ENCODE data around the gene IL10.
"Not testable (repeated sequence)": the region's sequence is repeated elsewhere in the genome, so short reads cannot be mapped to it uniquely, and the experiment has no call there.

The IL10 gene

DNA sequence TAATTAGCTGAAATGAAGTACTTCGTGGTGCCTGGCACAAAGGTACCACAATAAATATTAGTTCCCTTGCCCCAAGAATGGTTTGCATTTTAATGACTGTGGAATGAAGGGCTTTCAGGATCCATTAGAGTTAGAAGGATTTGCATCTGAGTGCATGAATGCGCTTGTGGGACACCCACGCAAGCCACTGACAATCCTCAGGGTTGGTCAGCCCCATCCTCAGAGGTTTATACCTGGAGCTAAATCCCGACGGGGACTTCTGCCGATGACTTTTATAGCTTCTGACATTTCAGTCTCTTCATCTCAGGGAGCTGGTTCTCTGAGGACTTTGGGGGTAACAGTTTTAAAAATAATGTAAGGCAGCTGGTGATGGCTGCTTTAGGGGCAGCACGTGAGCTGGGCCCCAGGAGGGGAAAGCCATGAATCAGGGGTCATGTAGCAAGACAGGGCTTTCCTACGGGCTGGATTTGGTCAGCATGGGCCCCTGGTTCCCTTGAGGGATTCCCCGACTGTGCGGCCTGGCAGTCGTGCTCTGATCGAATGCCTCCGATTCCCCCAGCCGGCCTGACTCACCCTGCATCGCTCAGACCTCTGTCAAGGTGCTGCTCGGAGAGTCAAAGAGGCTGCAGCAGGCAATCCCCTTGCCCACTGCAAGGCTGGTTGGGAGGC is 20.8 kb upstream of the IL10 start:
- no peak for DNase-seq

DNA sequence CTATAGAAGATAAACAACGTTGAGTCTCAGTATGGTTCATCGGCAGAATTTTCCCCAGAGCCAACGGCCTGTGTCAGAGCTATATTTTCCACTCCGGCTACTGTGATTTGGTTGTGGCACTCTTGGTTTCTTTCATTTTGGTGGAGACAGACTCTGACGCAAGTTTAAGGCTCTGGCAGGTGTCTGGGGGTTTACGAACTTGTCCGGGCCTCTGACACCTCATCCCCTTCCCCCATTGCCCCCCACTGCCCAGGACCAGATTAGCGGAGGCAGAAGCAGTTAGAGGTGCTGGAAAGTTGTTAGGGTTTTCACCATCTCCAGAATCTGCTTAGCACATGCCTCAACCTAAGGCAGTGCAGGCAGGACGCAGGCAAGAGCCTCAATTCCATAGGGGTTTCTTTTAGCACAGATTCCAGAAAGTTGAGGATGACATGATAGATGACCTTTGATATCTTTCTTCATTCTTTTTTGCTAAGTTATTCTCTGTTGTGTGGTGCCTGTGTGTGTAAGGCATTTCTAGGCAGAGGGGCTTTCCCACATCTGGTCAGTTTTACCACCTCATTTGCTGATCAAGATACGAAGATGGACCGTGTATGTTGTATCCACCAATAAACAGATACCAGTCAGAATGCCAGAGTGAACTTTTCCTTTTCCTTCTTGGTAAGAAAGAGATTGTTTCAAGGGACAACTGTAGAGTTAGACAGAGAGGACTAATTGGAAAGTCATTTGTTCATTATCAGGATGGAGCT is 18.4 kb upstream of the IL10 start:
- DNase-seq = no peak

DNA sequence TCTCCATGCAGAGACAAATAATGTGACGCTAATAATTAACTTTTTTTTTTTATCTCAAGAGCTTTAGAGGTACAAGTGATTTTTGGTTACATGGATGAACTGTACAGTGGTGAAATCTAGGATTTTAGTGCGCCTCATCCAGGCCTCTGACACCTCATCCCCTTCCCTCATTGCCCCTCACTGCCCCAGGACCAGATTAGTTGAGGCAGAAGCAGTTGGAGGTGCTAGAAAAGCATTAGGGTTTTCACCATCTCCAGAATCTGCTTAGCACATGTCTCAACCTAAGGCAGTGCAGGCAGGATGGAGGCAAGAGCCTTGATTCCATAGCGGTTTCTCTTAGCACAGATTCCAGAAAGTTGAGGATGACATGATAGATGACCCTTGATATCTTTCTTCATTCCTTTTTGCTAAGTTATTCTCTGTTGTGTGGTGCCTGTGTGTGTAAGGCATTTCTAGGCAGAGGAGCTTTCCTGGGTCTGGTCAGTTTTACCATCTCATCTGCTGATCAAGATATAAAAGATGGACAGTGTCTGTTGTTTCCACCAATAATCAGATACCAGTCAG is 16.3 kb upstream of the IL10 start:
- no peak for DNase-seq

DNA sequence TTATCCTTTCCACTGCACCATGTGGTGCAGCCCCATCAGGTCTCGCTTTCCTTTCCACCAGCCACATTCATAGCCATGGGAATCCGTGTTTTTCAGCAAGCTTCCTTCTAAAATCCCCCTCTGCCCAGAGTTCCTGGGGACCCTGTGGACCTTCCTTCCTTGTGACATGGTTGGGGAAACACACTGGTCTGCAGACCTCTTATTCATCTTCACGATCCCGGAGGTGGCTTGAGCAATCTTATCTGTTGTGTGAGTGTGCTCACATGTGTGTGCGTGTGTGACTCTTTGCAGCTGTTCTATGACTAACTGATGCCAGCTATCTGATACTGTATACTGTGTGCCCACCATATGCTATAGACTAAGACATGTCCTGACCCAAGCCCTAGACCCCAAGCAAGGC is 15.6 kb upstream of the IL10 start:
- no peak for DNase-seq

DNA sequence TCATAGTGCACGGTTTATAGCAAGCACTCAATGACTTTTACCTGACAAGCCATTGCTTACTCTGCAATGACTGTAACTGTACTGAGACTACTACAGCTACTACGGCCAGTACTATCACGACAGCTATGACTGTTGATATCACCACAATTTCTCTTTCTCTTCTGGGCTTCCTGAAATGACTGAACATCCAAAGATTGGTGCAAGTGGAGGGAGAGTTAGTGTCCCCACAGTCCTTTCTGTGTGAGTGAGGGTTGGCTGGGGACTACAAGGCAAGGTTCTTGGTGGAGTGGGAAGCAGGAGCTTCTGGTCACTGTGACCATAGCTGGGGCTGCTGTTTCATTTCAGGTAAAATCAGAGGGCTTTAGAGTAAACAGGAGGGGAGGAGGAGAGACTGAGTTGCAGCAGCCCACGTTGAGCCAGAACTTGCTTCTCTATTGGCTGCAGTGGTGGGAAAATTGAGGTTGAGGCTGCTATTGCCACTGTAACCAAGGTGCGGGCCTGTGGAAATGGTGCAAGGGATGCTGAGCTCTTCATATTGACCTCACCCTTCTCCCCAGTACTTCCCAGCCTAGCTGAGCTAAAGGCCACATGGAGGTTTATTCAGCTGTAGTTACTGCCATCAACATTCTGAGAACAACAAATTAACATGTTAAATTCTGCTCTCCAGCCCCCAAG is 14.1 kb upstream of the IL10 start:
- no peak for DNase-seq

DNA sequence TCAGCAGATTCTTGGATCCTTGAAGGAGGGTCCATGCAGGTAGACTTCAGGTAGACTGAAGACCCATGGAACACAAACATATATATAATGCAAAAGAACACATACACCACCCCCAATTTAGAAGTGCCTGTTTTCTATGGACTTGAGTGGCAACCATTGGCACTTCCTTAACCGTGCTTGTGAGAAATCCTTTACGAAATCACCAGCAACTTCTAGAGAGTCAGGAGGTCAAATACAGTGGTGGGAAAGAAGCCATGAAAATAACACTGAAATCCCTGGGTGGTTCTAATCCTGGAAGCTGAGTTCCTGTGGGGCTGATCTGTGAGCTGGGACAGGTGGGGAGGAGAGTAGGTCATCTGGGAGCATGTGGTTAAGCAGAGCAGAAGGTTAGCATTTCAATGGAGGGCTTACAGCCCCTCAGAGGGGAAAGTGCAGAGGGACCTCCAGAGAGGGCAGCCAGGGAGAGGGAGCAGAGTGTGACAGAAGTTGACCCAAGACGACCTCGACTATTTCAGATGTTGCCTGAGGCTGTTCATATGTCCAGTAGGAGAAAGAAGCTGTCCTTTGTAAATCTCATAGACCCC is 13.0 kb upstream of the IL10 start:
- no peak for DNase-seq

DNA sequence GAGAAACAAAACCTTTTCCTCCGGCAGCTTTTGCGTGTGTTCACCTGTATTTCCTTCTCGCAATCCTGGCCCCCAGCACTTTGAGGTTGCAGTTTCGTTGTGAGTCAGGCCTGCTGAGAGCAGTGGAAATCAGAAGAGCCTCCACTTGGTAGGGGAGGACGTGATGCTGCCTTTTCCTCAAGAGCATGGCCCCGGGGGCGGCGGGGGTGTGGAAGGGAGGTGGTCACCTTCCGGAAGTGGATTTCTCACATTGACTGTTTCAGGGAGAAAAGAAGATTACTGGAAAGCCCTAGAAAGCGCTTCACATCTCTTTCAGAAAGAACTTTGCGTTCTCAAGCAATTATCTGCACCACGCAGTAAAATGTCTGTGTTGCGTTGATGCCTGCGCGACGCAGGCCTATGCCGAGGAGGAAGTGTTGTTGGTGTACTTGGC is 12.2 kb upstream of the IL10 start:
- peak; percentile 93 for DNase-seq

DNA sequence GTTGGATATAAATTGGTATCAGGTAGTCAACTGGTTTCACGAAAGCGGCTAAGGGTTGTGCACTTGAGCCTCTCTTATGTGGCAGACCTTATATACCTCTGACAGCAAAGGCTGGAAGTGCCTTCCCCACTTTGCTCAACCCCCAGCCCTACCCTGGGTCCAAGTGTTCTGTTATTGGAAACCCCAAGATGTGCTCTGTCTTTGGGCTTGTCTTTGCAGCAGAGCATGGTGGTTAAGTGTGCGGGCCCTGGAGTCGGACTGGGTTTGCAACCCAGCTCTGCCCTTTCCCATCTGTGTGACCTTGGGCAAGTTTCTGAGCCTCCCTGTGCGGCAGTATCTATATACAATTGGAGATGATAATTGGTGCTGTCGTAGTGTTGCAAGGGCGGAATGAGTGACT is 11.2 kb upstream of the IL10 start:
- no peak for DNase-seq

DNA sequence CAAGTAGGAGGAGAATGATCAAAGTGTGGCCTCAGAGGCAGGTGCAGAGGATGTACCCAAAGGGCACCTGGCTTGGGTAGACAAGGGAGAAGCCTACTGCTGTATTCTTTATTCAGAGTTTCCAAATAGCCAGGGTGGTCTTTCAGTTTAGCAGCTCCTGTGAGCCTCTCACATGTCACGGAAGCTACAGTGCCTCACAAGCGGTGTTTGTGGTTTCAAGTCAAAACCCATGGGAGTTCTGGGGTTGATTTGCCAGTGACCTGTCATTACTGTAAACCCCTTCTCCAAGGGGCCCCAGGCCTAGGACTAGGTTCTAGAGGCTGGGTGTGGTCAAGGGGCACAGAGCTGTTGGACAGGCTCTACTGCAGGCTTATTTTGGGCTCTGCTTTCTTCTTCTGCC is 10.2 kb upstream of the IL10 start:
- no peak for DNase-seq

DNA sequence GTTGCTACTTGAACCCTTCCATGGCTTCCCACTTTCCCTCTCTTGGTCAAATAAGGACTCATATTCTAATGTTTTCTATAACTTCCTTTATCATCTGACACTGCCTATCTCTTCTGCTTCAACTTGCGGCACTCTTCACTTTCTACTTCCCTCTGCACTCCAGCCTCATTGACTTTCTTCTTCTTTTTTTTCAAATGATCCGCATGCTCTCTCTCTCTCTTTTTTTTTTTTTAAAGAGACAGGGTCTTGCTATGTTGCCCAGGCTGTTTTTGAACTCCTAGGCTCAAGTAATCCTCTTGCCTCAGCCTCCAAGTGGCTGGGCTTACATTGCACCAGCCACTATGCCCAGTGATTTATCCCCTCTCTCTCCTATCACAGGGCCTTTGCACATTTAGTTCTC is 7.3 kb upstream of the IL10 start:
- no peak for DNase-seq

DNA sequence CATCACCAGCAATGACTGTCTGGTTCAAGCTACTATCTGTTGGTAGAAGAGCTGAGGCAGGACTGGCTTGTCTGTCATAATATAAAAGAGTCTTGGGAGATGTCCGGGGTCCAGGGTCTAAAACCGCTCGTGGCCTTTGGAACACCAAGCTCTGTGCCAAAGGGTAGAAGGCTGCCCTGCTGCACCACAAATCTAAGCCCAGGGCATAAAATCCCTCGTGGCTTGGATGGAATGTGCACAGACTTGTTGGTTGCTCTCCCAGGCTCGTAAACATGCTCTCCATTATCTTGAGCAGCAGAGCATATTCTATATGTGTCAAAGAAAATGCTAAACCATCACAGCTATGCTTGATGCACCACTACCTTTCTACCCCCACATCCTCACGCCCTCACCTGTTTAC is 6.6 kb upstream of the IL10 start:
- not testable (repeated sequence) for DNase-seq

DNA sequence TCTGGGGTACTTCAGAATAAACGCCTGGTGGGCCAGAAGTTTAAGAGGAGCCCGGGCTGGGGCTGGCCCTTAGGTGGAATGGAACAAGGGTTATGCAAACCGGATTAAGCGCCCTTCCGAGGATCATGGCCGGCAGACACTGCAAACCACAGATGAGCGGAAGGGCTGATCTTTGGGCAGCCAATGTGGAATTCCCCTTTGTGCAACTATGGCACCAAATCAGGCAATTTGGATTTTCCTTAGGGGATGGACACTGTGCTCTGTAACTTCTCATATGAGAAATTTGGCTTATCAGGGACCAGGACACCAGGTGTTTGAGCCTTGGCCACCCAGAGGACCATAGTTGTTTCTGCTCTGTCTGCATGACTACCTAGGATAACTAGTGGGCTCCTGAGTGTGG is 5.7 kb upstream of the IL10 start:
- DNase-seq = no peak

DNA sequence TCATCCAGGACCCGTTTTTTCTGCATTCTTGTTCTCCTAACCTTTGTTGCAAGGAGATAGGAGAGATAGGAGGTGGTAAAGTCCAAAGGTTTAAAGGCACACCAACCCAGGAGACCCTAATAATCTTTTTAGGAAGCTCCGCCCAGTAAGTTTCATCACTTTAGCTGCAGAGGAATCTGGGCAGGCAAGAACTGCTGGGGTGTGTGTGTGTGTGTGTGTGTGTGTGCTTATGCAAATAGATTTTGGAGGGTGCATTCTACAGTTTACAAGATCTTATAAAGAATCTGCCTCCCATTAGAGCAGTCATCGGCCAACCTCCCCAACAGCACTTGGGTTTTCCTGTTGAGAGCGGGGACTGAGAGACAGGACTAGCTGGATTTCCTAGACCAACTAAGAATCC is 3.9 kb upstream of the IL10 start:
- no peak for DNase-seq

DNA sequence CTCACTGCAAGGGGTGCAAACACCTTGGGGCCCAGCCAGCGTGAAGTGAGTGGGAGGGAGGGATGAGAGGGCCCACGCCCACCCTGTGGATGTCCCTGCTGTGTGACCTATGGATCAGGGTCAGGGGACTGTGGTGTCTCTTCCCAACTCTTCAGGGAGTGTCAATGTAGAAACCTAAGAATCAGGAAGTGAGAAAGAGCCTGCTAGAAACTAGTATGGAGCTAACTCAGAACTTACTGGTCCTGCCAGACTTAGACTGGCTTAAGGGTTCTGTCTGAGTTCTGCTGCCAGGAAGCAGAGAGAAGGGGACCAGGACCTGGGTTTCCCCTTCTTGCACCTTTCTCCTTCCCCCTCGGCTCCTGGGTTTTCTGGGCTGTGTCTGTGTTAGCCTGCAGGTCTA is 1.8 kb upstream of the IL10 start:
- DNase-seq = no peak

DNA sequence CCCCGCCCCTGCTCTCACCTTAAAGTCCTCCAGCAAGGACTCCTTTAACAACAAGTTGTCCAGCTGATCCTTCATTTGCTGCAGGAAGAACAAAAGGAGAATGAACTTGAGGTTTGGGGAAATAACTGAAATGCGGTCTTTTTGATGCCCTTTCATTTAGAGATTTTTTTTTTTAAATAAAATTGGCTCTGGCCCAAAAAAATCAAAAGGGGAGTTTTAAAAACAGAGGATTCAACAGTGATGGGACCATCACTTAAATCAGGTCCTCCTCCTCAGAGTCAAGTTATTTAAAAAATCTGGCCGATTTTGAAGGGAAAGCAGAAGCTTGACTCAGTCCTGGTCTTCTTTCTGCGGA is 979 bp downstream of the IL10 start:
- DNase-seq = no peak

DNA sequence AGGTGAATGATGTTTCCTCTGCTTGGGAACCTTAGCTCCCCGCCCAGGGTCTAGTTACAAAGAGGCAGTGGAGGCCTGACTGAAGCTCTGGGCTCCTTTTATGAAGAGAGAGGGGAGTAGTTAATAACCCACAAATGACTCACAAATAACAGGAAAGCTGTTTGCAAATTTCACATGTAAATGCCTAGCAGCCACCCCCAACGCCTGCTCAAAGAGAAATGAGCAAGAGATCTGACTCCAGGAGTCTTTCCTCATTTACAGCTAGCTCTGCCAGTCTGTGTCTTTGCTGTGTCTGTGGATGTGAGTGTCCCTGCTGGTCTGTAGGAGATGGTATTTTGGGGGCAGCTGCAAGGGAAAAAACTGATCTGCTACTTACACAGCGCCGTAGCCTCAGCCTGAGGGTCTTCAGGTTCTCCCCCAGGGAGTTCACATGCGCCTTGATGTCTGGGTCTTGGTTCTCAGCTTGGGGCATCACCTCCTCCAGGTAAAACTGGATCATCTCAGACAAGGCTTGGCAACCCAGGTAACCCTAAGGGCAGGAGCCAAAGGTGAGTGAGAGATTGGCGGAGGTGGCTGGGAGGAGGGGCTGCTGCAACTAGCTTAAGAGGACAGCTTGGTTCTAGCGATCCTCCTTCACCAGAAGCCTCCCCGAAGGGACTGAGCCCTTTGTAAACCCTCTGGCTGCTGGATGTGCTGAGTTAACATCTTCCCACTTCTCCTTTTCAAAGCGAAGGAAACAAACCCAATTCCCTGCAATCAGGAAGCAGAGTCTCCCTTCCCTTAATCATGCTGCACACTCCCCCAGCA is 1.6 kb downstream of the IL10 start, which contains the start of gene IL19:
TSS of gene IL19 (plus strand) at position 243 of the 807 bp plus-strand sequence. CDS start 65,890 bp downstream, outside the sequence.
- peak; percentile 20 for DNase-seq

DNA sequence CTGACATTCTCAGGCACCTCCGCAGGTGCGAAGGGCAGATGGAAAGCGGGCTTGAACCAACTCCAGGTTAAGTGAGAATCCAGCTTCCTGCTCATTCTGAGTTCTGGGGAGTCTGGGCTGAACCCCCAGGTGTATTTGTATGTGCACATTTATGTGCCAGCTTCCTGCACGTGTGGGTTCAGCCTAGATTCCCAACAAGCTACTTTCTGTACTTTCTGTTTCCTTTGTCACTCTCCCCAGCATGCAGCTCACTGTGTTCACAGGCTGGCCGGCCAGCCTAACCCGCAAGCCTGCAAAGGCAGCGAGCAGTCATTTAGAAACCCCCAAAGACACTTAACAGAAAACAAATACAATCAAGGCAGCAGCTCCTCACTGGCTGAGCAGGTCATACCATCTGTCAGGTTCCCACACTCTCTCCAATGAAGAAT is 3.0 kb downstream of the IL10 start:
- DNase-seq = peak; percentile 54

DNA sequence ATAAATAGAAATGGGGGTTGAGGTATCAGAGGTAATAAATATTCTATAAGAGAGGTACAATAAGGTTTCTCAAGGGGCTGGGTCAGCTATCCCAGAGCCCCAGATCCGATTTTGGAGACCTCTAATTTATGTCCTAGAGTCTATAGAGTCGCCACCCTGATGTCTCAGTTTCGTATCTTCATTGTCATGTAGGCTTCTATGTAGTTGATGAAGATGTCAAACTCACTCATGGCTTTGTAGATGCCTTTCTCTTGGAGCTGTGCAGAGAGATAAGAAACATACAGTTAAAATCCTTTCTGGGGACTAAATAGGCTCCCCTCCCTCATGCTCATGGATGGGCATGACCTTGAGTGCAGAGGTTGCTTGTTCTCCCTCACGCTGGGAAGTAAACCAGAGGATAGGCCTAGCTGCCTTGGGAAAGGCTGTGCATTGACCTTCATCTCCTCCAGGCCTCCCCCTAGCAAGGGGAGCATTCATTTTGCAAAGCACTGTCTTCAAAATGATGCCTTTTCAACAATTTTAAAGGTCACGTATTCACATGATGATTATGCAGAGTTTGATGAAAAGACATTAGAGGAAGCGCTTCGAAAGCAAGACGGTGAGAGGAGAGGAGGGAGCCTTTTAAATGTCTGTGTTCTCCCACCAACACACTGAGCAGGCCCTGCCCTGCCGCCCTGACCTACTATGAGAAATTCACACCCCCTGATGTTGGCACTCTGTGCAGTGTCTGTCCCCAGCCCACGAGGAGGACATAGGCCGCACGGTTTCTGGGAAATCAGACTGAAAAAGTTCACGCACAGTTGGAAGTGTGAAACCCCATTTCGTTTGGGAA is 3.6 kb downstream of the IL10 start:
- DNase-seq = no peak

DNA sequence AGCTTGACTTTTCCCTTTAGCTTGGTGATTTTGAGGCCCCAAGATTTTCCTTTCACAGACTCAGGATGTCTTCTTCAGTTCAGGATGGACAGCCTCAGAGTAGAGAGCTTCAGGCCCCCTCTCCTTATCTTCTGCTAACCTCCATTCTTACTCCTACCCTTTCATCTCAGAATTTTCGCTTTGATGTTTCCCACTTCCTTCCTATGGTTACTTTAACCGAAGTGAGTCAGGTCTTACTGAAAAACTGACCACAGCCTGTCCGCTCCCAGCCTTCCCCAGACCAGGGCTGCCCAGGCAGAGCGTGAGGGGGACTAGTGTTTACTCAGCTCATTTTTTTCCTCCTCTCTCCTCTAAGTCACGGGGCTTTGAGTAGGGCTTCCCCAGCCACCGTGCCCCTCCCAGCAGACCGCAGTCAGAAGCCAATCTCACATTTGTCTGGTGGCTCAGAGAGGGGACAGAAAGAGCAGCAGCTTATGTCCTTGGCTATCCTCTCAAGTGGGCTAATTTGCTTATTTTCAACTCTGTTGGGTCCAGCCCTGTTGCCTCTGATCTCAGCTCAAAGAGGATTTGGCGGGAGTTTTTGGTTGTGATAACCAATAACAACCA is 5.9 kb downstream of the IL10 start:
- DNase-seq = peak; percentile 63

DNA sequence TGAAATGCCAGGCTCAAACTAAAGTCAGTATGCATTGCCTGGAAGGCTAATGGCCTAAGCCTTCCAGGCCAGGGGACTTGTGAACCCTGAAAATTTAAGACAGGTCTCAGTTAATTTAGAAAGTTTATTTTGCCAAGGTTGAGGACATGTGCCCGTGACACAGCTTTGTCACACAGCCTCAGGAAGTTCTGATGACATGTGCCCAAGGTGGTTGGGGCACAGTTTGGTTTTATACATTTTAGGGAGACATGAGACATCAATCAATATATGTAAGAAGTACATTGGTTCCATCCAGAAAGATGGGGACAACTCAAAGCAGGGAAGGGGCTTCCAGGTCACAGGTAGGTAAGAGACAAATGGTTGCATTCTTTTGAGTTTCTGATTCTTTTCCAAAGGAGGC is 6.5 kb downstream of the IL10 start:
- not testable (repeated sequence) for DNase-seq

DNA sequence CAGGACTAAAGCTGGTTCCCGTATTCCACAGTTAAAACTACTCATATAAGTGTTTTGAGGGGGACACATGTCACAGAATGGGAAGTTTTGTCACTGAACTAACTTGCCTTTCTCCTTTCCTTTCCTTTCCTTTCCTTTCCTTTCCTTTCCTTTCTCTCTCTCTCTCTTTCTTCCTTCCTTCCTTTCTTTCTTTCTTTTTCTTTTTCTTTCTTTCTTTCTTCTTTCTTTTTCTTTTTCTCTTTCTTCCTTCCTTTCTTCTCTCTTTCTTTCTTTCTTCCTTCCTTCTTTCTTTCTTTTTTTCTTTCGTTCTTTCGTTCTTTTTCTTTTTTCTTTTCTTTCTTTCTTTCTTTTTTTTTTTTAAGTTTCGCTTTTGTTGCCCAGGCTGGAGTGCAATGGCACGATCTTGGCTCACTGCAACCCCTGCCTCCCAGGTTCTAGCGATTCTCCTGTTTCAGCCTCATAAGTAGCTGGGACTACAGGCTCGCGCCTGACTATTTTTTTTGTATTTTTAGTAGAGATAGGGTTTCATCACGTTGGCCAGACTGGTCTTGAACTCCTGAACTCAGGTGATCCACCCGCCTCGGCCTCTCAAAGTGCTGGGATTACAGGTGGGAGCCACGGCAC is 9.4 kb downstream of the IL10 start:
- DNase-seq = not testable (repeated sequence)

All from stimulated activated naive CD4-positive, alpha-beta T cell treated with Interleukin-2 at 50 U/mL for 16 hours (primary cell).